HG02870 (cell line): Measurements from ENCODE around the gene TATDN2.

Experiments
- ATAC-seq: cut with Tn5 transposase; IDR thresholded peaks from one replicate; pipeline ENCODE4 v1.9.1; 2021; ENCODE audit warnings: mild to moderate bottlenecking, moderate library complexity; ENCODE audit not compliant: unreplicated experiment

Gene TATDN2

DNA sequence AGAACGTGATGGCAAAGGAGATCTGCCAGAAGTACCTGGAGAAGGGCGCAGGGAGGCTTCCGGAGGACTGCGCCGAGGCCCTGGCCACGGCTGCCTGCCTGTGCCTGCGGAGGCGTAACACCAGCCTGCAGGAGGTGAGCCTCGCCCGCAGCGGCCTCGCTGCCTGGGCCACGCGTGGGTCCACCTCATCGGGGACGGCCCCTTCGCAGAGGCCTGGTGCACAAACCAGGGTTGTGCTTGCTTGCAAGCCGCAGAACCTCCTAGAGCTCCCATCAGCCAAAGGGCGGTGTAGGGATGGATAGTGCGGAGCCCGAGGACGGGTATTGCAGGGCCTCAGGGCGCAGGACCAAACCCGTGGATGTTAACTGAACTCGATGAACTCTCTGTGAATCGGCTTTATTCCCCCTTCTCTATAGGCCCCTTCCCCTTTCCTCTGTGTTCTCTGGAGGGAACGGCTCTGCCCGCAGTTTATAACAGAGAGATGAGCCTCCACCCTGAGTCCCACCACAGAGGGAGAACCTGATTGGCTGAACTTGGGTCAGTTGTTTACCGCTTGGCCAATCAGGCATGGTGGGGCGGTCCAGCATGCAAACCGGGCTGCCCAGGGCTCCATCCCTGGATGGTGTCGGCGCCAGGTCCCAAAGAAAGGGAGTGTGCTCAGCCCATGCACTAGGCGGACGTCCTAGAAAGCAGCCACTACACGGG, 13.6 kb upstream of the TATDN2 start:
- no peak for ATAC-seq

DNA sequence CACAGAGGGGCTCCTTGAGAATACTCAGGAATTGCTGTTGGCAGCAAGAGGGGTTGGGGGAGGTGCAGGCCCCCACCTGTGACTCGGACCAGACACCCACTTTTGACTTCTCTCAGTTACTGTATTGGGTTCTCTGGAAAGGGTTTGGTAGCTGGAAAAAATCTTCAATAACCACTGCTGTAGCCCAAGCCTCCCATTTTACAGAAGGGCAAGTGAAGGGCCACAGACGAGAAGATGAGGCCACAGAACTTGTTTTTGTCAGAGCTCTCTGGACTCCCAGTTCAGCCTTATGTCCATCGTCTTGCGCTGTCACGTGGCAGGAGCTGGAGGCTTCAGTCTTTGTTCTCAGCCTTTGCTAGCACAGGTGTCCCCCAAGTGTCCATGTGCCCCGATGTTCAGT, 12.7 kb upstream of the TATDN2 start:
- ATAC-seq = no peak

DNA sequence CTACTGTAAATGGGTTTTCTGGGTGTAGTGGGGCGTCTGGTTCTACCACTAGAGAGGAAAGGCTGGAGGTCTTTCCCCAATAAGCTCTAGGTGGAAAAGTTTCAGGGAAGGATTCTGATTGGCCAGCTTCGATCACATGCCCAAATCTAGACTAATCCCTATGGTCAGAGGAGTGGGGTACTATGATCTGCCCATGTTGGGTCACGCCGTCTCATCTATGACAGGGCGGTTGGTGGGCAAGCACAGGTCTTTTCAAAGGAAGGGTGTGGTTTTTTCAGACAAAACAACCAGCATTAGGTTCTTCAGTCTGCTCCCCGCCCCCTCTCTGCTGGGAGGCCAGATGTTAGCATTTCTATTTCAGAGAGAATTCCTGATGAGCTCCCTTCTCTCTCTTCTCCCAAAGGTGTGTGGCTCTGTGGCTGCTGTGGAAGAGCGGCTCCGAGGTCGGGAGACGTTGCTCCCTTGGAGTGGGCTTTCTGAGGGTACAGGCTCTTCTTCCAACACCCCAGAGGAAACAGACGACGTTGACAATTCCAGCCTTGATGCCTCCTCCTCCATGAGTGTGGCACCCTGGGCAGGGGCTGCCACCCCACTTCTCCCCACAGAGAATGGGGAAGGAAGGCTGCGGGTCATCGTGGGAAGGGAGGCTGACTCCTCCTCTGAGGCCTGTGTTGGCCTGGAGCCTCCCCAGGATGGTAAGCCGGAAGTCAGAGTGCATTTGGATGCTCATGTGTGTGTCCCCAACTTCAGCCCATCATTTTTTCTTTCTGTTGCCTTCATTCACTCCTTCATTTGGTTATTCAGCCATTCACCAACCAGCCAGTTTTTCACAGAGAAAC, 9.7 kb upstream of the TATDN2 start:
- ATAC-seq = no peak

DNA sequence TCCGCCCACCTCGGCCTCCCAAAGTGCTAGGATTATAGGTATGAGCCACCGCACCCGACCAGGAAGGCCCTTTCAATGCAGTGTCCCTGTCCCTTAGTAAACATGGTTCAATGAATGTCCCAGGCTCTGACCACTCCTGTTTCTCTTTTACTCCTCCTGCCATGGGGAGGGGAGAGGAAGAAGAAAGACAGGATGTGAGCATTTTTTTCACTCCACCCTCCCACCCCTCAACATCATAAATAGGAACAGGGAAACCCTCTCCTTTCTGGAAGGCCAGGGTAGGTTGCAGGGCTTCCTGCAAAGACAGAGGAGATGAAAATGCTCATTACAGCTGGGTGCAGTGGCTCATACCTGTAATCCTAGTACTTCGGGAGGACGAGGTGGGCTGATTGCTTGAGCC, 7.5 kb upstream of the TATDN2 start:
- no peak for ATAC-seq

DNA sequence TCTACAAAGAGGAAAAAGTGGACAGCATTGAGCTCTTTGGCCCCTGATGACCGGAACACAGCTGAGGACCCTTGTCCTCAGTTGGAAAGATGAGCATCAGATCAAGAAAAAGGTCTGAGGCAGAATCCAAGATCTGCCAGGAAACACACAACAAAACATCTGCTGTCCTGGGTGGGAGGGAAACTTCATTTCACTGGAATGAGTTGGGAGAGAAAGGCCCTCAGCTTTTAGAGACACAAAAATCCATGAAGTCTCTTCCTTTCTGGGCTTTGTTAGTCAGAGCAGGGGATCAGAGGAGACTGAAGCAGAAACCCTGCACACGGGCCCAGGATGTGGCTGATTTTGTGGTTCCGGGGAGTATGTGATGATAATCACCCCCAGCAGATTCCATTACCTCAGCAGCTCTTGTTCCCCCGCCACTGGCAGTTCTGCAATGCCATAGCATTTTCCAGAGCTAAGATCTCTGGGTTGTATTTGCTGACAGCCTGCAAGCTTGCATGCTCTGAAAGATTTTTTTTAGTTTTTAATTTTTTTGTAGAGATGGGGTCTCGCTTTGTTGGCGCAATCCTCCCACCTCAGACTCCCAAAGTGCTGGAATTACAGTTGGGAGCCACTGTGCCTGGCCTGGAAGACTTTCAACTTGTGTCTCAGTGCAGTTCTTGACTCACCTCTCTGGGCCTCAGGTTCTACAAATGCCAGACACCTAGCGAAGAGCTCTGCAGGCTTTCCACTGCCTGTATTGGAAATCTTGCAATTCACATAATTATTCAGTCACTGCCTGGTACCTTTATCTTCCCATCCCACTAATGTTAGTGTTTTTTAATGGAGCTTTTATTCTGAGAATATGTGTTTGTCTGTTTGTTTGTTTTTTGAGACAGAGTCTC, 5.8 kb upstream of the TATDN2 start:
- no peak for ATAC-seq

DNA sequence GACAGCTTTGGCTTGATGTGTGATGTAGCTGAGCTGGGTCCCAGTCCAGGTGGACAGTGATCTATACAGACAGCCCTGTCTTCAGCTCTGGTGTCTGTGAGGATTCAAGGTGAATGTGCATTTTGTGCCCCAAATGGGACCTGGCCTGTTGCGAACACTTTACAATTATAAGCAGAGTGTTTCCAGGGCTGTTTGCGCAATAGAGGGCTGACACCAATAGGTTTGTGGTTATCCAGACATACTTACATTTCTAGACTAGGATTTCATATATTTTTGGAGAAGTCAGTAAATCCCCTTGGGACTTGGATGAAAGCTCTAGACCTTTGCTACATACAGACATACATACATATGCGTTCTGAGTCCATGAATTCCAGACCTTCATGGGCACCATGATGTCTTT, 4.2 kb upstream of the TATDN2 start:
- ATAC-seq = no peak

DNA sequence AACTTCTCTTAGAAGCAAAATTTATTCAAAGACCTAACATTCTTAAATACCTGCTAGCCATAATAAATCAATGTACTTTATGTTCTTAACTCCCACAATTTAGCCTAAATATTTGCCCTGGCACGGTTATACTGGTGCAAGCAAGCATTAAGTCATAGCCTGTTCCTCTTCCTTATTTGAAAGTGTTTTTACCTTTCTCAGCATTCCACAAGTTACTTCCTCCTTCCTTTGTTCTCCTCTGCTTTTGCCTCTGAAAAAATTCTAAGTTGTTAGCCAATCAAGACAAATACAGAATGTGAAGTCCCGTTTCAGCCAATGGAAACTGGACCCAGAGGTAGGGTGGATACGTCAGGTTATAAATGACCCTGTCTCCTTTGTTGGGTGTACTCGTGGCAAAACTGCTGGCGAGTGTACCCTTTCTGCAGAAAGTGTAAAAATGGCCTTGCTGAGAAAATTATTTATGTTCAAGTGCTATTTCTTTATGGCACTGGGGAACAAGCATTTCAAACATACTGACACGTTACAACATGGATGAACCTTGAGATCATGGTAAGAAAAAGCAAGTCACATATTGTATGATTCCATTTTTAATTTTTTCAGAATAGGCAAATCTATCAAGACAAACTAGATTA, 3.1 kb upstream of the TATDN2 start:
- no peak for ATAC-seq

DNA sequence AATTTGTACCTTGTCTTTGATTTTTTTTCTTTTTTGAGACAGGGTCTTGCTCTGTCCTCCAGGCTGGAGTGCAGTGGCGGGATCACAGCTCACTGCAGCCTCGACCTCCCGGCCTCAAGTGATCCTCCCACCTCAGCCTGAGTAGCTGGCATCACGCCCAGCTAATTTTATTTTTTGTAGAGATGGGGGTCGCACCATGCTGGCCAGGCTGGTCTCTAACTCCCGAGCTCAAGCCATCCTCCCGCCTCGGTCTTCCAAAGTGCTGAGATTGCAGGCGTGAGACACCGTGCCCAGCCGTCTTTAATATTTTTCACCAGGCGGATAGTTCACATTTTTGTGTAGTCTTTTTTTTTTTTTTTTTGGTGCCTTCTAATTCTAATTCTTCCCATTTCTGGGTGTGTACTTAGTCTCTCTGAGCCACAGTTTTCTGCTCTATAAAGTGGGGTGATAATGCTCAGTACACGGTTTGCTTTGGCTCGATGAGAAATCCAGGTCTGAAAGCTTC, 528 bp upstream of the TATDN2 start:
- no peak for ATAC-seq

DNA sequence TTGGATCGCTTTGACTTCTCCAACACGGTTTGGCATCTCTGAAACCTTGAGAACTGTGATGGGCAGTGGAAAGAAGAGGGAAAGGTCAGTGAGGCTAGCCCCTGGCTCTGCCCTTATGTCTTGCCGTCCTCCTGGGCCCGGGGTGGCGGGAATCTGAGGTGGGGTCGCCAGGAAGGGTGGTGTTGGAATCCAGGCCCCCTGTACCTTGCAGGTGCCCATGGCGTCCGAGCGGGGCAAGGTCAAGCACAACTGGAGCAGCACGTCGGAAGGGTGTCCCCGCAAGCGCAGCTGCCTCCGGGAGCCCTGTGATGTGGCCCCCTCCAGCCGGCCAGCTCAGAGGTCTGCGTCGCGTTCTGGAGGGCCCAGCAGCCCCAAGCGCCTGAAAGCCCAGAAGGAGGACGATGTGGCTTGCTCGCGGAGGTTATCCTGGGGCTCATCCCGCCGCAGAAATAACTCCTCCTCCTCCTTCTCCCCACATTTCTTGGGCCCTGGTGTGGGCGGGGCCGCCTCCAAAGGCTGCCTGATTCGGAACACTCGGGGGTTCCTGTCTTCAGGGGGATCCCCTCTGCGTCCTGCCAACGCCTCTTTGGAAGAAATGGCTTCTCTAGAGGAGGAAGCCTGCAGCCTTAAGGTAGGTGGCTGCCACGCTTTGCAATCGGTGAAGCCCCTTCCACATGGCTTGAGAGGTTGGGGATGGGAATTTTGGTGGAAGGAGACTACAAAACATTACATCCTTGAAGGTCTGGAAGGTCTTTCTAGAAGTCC, 907 bp downstream of the TATDN2 start:
- ATAC-seq = no peak

DNA sequence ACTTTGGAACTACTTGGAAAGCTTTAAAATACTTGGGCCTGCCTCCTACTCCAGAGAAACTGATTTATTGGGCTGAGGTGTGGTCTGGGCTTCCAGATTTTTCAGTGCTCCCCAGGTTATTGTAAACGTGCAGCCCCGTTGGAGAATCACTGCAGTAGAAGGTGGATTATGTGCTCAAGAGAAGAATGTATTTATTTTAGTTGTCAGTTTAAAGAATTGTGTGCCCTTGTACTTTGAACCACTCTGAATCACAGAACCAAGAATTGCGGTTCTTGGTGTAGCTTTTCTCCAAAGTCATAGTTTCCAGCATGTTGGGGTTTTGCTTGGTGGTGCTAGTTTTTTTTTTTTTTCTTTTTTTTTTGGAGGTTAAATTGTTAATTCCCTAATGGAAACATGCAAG, 1.6 kb downstream of the TATDN2 start:
- no peak for ATAC-seq

DNA sequence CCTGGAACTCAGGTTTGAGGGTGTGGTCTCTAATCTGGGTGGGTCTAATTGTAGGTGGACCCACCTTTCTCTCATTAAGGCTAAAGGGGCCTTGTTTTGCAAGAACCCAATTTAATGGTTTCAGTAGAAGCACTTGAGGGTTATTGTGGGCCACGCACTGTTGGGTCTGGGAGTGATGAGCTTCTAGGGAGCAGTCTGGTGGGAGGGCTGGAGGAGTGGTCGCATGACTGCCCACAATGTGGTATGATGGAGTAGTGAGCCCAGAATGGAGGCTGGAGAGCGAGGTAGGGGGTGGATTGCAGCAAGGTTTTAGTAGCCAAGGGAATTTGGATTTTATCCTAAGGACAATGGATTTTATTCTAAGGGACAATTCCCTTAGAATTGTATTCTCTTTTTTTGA, 2.7 kb downstream of the TATDN2 start:
- no peak for ATAC-seq

DNA sequence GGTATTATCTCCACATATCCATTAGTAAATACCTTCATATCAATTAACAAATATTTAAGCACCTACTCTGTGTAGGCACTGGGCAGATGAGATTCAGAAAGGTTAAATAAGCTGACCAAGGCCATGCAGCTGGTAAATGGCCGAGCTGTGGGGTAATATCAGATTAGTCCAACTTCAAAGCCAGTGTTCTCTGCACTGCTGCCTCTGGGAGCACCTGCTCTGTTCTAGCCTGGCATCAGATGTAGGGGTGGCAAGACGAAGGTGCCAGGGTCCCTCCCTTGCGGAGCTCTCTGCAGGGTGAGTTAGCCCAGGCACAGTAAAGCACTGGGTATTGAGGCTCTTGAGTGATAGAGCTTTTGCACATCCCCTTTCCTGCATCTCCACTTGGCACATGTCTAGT, 5.5 kb downstream of the TATDN2 start:
- no peak for ATAC-seq

DNA sequence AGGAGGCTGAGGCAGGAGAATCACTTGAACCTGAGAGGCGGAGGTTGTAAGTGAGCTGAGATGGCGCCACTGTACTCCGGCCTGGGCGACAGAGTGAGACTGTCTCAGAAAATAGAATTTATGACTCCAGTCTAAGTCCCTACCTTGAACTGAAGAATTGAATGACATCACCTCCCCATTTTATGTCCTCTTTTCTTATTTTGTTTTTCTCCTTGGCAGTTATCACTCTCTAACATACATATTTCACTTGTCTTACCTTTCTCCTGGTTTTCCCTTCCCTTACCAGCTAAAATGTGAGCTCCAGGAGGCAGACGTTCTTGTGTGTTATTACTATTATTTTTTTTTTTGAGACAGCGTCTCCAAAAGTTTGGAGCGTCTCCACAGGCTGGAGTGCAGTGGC, 7.6 kb downstream of the TATDN2 start:
- ATAC-seq = no peak

DNA sequence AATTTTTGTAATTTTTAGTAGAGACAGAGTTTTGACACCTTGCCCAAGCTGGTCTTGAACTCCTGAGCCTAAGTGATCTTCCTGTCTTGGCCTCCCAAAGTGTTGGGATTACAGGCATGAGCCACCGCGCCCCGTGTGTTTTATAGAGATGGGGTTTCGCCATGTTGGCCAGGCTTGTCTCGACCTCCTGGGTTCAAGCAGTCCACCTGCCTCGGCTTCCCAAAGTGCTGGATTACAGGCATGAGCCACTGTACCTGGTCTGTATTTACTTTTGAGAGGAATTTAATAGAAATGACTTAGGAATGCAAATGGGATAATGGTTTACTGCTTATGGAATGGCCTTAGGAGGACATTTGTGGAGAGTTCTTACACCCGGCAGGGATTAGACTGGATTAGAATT, 10.8 kb downstream of the TATDN2 start:
- ATAC-seq = no peak

DNA sequence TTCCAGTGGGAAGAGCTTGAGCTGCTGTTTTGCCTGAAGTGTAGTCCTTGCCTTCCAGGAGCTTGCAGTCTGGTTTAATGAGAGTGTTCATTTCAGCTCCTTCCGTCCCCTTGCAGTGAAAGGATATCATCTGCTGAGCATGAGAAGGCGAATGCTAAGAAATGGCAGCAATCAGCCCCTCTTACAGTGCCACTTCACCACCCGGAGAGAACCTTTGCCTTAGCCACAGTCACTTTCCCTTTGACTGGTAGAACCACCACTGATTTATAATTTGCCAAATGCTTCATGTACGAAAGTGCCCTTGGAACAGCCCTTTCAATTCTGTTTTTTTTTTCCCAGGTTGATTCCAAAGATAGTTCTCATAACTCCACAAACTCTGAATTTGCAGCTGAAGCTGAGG, 11.5 kb downstream of the TATDN2 start:
- ATAC-seq = no peak

DNA sequence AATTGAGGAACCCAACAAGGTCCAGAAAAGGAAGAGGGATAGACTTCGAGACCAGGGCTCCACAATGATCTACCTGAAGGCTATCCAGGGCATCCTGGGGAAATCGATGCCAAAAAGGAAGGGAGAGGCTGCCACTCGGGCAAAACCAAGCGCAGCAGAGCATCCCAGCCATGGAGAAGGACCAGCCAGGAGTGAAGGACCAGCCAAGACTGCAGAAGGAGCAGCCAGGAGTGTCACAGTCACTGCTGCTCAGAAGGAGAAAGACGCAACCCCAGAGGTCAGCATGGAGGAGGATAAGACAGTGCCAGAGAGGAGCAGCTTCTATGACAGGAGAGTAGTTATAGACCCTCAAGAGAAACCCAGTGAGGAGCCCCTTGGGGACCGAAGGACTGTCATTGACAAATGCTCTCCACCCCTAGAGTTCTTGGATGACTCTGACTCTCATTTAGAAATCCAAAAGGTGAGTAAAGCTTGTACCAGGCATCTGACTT, 12.0 kb downstream of the TATDN2 start:
- no peak for ATAC-seq

DNA sequence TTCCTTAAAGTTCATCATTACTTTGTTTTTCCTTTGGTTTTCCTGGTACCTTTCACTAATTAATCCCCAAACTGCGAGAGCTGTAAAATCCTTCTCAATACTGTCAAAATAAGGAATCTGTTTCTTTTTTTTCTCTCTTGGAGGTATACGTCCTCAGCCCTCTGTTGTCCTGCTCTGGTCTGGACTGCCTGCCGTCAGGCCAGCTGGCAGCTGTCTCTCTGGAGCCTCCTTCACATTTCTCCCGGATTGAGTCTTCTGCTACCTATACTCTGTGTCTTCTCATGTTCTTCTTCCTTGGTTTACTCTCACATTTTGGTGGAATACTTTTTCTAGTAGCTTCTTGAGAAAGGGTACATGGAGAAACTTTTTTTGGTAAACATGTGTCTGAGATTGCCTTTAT, 13.8 kb downstream of the TATDN2 start:
- no peak for ATAC-seq

DNA sequence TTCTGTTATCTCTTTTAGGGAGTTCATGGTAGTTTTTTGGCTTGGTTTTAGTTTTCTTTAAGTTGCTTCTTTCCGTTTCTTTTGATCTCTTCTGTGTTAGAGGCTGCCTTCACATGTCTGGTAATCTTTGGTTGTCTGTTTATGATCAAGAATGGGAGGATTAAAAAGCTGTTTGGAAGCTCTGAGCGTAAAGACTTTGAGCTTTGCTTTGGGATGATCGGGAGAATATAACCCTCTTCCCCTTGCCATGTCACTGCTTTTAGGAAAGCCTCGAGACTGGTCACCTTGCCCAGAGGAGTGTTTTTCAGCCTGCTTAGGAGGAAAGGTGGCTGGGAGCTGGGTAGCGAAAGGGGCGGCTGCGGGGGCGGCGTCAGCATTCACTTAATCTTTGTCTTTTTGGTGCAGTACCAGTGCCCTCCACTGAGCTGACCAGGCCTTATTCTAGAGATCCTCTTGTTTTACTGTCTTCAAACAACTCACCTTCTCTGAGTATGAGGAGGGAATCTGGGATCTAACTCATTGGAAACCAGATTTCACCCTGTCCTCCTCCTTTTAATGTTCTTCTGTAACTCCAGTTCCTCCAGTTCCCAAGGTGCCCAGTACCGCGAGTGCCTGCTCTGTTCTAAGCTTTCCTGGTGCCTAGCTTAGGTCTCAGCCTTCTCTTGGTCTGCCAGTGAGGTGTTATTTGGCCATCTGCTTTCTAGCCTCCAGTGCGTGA, 15.5 kb downstream of the TATDN2 start:
- no peak for ATAC-seq

DNA sequence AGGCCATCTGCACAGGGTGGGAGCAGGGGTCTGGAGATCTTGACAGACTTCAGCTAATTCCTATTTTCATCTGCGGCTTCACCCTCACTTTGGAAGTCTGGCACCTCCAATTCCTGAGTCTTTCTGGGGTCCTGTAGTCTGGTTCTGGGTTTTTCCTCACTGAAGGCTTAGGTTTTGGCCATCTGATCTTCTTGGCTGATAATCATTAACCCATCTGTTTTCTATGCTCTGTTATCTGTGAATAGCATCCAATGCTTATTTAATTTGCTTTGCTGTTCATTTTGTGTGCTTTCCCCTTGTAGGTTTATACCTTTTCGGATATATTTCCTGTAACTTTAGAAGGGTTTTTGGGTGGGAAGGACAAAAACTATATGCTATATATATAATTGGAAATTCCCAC, 17.6 kb downstream of the TATDN2 start:
- no peak for ATAC-seq
